Measurements from ENCODE around the gene NRXN3.

DNA sequence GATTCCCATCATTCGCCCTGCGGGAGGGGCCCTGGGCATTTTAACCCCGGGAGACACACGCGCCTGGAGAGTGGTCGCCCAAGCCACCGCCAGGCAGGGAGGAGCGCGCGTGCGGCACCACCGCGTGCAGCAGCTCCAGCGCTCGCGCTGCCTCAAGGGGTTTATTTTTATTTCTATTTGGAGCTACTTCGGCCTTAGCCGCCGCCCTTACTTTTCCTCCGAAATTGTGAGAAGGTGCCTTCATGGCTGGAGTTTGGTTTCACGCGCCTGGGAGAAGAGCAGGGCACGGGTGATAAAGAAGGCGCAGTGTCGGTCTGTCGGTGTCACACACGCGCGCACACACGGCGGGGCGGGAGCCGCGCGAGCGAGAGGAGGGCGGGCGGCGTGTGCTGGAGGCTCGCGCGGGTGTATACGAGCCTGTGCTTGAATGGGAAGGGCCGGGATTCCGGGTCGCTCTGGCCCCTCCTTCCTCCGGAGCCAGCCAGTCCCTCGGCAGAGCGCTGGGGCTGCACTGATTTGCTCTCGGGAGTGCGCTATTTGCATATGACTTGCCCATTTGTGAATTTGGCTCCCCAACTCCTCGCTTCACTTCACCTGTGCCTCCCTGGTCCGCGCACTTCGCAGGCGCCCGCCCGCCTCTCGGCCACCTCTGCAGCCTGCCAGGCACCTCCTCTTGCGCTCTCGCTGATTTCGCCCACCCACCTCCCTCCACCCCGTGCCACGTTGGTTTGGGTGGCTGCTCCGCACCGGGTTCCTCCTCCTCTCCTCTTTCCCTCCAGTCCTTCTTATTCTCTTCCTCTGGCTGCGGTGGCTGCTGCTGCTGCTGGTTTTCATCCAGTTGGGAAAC is 1108.8 kb downstream of the NRXN3 start:
- TF ChIP-seq, protein P1, sequence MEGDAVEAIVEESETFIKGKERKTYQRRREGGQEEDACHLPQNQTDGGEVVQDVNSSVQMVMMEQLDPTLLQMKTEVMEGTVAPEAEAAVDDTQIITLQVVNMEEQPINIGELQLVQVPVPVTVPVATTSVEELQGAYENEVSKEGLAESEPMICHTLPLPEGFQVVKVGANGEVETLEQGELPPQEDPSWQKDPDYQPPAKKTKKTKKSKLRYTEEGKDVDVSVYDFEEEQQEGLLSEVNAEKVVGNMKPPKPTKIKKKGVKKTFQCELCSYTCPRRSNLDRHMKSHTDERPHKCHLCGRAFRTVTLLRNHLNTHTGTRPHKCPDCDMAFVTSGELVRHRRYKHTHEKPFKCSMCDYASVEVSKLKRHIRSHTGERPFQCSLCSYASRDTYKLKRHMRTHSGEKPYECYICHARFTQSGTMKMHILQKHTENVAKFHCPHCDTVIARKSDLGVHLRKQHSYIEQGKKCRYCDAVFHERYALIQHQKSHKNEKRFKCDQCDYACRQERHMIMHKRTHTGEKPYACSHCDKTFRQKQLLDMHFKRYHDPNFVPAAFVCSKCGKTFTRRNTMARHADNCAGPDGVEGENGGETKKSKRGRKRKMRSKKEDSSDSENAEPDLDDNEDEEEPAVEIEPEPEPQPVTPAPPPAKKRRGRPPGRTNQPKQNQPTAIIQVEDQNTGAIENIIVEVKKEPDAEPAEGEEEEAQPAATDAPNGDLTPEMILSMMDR (optimal IDR thresholded peaks at IDR 0.05 in 1 of 3, IDR thresholded peaks at IDR 0.05 in 1 of 3, conservative IDR thresholded peaks at IDR 0.05 in 1 of 3; ENCODE audit: extremely low read depth in 1 of 3, insufficient read depth in 2 of 3, low read length in 3 of 3), result no peak
- no peak for TF ChIP-seq EZH2 (IDR thresholded peaks at IDR 0.05; ENCODE audit: low read length)
